HG03280 (cell line): ENCODE measurements around the gene STON2.
"Not testable (repeated sequence)": the region's sequence is repeated elsewhere in the genome, so short reads cannot be mapped to it uniquely, and the experiment has no call there.

ENCODE experiments used
- ATAC-seq: cut with Tn5 transposase; IDR thresholded peaks from one replicate; pipeline ENCODE4 v1.9.1; 2021; ENCODE audit warnings: mild to moderate bottlenecking, moderate library complexity; ENCODE audit not compliant: unreplicated experiment

Gene STON2

GRCh38 chr14:81272317-81272716 lies 127.8 kb downstream of the STON2 start:
- ATAC-seq, result no peak

GRCh38 chr14:81269979-81270375 lies 130.1 kb downstream of the STON2 start:
- no peak for ATAC-seq

- ATAC-seq, result peak; percentile 79
Measured at GRCh38 chr14:81269100-81269978, 130.8 kb downstream of the STON2 start.

- ATAC-seq, result no peak
Measured at GRCh38 chr14:81268016-81268416, 132.1 kb downstream of the STON2 start.

GRCh38 chr14:81265636-81266169 lies 134.4 kb downstream of the STON2 start:
- ATAC-seq, result no peak

- ATAC-seq, result no peak
Measured at GRCh38 chr14:81264671-81265070, 135.5 kb downstream of the STON2 start.

GRCh38 chr14:81263777-81264410 lies 136.2 kb downstream of the STON2 start:
- no peak for ATAC-seq

GRCh38 chr14:81261176-81261575 lies 138.9 kb downstream of the STON2 start:
- no peak for ATAC-seq

GRCh38 chr14:81260732-81261131 lies 139.4 kb downstream of the STON2 start:
- no peak for ATAC-seq

- ATAC-seq, result no peak
Measured at GRCh38 chr14:81256289-81256960, 143.7 kb downstream of the STON2 start.

- no peak for ATAC-seq
Measured at GRCh38 chr14:81252278-81252677, 147.8 kb downstream of the STON2 start.

- no peak for ATAC-seq
Measured at GRCh38 chr14:81247271-81247766, 152.8 kb downstream of the STON2 start.

GRCh38 chr14:81246461-81247270 lies 153.5 kb downstream of the STON2 start:
- no peak for ATAC-seq

- ATAC-seq, result no peak
Measured at GRCh38 chr14:81245771-81246170, 154.4 kb downstream of the STON2 start.

GRCh38 chr14:81244431-81244830 lies 155.7 kb downstream of the STON2 start:
- ATAC-seq, result not testable (repeated sequence)

- ATAC-seq, result no peak
Measured at GRCh38 chr14:81243499-81243898, 156.6 kb downstream of the STON2 start.

GRCh38 chr14:81236849-81237248 lies 163.3 kb downstream of the STON2 start:
- ATAC-seq, result not testable (repeated sequence)

- no peak for ATAC-seq
Measured at GRCh38 chr14:81236138-81236537, 164.0 kb downstream of the STON2 start.

- ATAC-seq, result no peak
Measured at GRCh38 chr14:81235096-81235495, 165.0 kb downstream of the STON2 start.

- ATAC-seq, result no peak
Measured at GRCh38 chr14:81234278-81234677, 165.8 kb downstream of the STON2 start.
